Activated naive CD8-positive, alpha-beta T cell treated with anti-CD3 and anti-CD28 coated beads, Interleukin-2, amount 50 U/mL, for 16 hours (primary cell): ENCODE data around the gene TAPBPL.
A peak's percentile ranks its signal among the peaks of the same experiment; 100 is the strongest.

Source experiments
- DNase-seq: peaks from one replicate; pipeline ENCODE4 v3.0.0-alpha.2; 2020; ENCODE audit warnings: low read depth, low spot score

The TAPBPL gene

DNA sequence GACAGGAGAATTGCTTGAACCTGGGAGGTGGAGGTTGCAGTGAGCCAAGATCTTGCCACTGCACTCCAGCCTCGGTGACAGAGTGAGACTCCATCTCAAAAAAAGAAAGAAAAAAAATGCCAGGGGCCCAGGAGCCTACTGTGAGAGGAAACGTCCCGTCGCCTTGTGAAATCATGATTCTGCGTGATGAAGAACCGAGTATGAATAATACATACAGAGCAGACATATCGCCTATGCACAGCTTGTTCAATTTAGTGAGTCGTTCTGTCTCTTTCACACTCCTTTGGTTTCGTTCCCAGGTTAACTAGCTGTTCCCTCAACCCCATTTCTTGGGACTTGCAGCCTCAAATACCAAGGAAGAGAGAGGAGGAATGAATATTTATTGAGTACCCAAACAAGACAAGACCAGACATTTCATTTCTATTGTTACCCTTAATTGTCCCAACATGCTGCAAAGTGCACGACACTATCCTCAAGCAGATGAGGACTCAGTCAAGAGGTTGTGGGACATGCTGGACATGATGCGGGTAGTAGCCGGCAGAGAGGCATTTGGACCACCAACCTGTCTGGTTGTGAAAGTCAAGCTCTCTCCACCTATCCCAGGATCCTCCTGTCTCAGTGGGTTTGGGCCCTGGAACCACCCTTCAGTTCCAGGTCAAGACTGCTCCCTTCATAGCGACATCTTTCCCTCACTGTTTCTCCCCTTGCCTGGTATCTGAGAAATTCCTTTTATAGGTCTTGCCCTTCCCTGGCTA is 15.7 kb upstream of the TAPBPL start:
- DNase-seq = no peak

GRCh38 chr12:6437586-6437985 is 14.3 kb upstream of the TAPBPL start:
- DNase-seq = no peak

DNA sequence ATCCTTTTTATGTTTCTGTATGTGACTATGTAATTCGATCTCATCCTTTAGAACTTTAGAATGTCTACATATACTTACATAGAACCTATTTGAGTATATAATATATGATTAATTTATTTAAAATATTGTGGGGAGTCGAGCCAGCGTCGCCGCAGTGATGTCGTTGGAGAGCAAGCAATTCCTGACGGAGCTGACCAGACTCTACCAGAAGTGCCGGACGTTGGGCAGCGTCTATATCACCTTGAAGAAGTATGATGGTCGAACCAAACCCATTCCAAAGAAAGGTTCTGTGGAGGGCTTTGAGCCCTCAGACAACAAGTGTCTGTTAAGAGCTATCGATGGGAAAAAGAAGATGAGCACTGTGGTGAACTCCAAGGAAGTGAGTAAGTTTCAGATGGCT is 13.5 kb upstream of the TAPBPL start:
- DNase-seq = no peak

GRCh38 chr12:6440391-6440790 is 11.5 kb upstream of the TAPBPL start:
- DNase-seq = no peak

- DNase-seq = no peak
Measured at GRCh38 chr12:6442836-6443235, 9.0 kb upstream of the TAPBPL start.

- DNase-seq = no peak
Measured at GRCh38 chr12:6443361-6443983, 8.4 kb upstream of the TAPBPL start.

- DNase-seq = no peak
Measured at GRCh38 chr12:6444031-6444430, 7.8 kb upstream of the TAPBPL start.

DNA sequence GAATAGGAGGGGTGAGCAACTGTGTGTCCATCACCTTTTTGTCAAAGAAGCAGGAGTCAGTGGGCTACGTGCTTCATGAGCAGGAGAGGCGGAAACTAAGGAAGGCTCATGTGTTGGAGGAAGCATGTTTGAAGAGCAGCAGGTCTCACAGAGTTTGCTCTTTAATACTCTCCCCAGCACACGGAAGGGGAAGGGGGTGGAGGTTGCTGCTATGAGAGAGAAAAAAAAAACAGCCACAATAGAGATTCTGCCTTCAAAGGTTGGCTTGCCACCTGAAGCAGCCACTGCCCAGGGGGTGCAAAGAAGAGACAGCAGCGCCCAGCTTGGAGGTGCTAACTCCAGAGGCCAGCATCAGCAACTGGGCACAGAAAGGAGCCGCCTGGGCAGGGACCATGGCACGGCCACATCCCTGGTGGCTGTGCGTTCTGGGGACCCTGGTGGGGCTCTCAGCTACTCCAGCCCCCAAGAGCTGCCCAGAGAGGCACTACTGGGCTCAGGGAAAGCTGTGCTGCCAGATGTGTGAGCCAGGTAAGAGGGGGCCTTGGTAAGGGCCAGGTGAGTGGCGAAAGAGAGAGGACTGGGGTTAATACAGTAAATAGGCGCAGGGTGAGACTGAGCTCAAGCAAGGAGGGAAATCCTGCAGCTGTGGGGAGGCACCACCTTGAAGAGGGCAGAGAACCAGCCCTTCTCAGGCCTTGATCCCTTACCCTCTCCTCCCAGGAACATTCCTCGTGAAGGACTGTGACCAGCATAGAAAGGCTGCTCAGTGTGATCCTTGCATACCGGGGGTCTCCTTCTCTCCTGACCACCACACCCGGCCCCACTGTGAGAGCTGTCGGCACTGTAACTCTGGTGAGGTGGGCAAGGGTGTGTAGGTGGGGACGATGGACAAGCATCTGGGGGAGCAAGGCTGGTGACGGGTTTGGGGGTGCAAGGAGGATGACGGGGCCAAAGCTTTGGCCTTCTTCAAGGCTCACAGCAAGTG is 6.8 kb upstream of the TAPBPL start, which contains the start of gene CD27:
TSS of gene CD27 (plus strand) at position 252 of the 985 bp plus-strand sequence. CDS start at position 393, 141 bp downstream.
- no peak for DNase-seq

- DNase-seq = no peak
Measured at GRCh38 chr12:6450091-6450868, 1.6 kb upstream of the TAPBPL start.

- DNase-seq = no peak
Measured at GRCh38 chr12:6450869-6451347, 934 bp upstream of the TAPBPL start.

- no peak for DNase-seq
Measured at GRCh38 chr12:6452245-6452943, 552 bp downstream of the TAPBPL start.

DNA sequence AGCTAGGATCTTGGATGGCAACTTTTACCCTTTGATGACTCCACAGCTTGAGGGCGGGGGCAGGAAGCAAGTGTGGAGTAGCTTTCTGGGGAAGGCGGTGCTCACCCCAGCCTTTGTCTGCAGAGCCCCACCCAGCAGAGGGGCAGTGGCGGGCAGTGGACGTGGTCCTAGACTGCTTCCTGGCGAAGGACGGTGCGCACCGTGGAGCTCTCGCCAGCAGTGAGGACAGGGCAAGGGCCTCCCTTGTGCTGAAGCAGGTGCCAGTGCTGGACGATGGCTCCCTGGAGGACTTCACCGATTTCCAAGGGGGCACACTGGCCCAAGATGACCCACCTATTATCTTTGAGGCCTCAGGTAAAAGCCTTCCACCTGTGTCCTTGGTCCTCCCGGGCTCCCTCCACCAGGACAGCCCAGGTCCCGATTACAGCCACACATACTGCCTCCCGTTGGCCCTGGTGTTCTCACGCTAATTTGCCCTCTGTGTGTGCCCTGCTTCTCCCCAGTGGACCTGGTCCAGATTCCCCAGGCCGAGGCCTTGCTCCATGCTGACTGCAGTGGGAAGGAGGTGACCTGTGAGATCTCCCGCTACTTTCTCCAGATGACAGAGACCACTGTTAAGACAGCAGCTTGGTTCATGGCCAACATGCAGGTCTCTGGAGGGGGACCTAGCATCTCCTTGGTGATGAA is 1.2 kb downstream of the TAPBPL start:
- DNase-seq = no peak

DNA sequence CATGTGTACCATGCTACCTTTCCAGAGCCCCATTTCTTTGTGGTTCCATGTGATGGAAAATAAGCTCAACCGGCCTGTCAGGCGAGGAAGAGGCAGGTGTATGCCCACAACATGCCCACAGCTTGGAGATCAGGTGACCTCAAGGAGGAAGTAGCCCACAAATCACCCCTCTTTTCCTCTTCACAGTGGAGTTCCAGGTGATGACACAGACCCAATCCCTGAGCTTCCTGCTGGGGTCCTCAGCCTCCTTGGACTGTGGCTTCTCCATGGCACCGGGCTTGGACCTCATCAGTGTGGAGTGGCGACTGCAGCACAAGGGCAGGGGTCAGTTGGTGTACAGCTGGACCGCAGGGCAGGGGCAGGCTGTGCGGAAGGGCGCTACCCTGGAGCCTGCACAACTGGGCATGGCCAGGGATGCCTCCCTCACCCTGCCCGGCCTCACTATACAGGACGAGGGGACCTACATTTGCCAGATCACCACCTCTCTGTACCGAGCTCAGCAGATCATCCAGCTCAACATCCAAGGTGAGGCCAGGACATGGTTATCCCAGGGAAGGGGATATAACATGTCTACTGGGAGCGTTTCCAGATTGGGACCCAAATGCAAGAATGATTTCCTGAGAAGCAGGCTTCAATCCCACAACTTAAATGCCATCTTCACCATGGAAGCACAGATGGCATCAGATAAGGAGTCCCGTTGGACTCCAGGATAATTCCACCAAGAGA is 5.5 kb downstream of the TAPBPL start:
- no peak for DNase-seq

DNA sequence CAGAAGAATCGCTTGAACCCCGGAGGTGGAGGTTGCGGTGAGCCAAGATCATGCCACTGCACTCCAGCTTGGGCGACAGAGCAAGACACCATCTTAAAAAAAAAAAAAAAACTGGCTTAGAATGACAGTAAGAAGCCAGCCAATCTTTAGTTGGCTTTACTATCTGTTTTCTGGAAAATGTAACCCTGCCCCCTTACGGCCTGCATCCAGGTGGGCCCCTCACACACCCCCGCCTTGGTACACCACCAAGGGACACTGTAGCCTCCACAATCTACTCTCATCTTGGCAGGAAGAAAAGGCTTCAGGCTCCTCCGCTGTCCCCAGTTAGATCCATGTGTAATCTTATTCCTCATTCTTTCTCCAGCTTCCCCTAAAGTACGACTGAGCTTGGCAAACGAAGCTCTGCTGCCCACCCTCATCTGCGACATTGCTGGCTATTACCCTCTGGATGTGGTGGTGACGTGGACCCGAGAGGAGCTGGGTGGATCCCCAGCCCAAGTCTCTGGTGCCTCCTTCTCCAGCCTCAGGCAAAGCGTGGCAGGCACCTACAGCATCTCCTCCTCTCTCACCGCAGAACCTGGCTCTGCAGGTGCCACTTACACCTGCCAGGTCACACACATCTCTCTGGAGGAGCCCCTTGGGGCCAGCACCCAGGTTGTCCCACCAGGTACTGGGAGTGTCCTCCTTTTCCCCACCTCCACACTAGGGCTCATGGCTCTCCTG is 6.6 kb downstream of the TAPBPL start:
- DNase-seq = no peak

GRCh38 chr12:6459004-6459337 is 7.1 kb downstream of the TAPBPL start:
- no peak for DNase-seq

GRCh38 chr12:6460751-6461371 is 9.0 kb downstream of the TAPBPL start:
- DNase-seq = no peak

DNA sequence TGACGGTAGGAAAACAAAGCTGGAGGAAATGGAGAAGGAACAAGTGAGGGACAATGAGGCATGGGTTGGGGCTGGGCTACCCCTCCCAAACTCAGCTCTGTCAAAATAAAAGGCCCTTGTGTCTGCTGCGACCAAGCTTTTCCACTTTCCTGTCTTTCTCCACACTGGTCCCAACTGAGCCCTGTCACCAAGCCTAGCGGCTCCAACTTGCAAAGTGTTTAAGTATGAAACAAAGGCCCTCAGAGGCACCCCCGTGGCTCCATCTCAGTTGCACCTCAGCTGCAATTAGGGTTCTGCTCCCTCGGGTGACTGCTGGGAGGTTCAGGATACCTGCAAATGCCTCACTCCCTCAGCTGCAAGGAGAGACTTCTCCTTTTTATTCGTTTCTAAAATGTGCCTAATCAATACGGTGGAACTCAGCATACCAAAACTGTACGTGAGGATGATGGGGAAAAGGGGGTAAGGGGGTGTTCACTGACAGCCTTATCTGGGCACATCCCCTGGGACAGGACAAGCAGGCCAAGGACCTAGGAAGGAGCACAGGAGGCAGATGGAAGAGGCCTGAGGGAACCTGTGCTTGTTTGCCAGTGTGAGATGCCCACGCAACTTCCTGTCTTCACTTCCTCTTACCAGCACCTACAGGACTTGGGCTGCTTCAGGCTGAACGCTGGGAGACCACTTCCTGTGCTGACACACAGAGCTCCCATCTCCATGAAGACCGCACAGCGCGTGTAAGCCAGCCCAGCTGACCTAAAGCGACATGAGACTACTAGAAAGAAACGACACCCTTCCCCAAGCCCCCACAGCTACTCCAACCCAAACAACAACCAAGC is 9.8 kb downstream of the TAPBPL start:
- DNase-seq = peak; percentile 44
